ENCODE data around the gene CACNA2D4.

DNA sequence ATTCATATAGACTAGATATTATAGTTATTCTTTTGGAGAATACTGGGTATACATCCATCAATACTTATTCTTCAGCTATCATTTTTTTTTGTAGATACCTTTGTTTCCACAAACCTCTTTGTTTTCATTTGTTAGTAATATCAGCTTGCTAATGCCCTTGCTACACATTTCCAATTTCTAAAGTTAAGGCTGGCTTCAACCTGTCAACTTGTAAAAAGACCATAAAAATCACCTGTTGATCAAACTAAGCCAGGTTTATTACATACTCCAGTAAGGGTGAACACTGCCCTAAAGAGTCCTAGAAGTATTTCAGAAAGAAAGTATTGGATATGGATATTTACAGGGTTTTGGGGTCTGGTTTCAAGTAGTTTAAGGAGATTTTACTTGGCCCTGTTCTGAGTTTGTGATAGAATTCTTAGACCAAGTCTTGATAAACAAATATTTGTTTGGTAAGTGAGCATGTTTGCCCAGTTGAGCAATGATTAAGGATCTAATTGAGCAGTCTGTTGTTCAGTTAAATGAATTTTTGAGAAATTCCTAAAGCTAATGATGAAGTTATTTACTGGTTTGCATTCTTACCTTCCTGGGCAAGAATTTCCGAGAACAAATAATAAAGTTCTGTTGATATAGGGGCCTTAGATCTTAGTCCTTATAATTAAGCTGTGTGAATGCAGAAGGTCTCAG, 150.9 kb downstream of the CACNA2D4 start:
- no peak for TF ChIP-seq POLR2AphosphoS5 (IDR thresholded peaks at IDR 0.05)
- TF ChIP-seq, protein P1, sequence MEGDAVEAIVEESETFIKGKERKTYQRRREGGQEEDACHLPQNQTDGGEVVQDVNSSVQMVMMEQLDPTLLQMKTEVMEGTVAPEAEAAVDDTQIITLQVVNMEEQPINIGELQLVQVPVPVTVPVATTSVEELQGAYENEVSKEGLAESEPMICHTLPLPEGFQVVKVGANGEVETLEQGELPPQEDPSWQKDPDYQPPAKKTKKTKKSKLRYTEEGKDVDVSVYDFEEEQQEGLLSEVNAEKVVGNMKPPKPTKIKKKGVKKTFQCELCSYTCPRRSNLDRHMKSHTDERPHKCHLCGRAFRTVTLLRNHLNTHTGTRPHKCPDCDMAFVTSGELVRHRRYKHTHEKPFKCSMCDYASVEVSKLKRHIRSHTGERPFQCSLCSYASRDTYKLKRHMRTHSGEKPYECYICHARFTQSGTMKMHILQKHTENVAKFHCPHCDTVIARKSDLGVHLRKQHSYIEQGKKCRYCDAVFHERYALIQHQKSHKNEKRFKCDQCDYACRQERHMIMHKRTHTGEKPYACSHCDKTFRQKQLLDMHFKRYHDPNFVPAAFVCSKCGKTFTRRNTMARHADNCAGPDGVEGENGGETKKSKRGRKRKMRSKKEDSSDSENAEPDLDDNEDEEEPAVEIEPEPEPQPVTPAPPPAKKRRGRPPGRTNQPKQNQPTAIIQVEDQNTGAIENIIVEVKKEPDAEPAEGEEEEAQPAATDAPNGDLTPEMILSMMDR (IDR thresholded peaks at IDR 0.05), result no peak
- TF ChIP-seq POLR2A (IDR thresholded peaks at IDR 0.05), result no peak
- no peak for TF ChIP-seq EP300 (IDR thresholded peaks at IDR 0.05)

All from gastroesophageal sphincter (tissue), 3 donors.